GM12873 (cell line): ENCODE data around the gene MTA1.

Source experiments
- CTCF ChIP-seq: IDR thresholded peaks from 2 replicates; pipeline ENCODE4 v1.5.1; 2012; ENCODE audit warnings: low read depth, mild to moderate bottlenecking, moderate library complexity, low read length, control low read depth; ENCODE audit not compliant: insufficient read depth; ENCODE audit errors: missing control alignments

The MTA1 gene

GRCh38 chr14:105491366-105491973 lies 71.8 kb downstream of the MTA1 start:
- no peak for TF ChIP-seq CTCF

GRCh38 chr14:105492031-105492970 lies 72.7 kb downstream of the MTA1 start:
- no peak for TF ChIP-seq CTCF

- TF ChIP-seq CTCF, result no peak
Measured at GRCh38 chr14:105492971-105493871, 73.6 kb downstream of the MTA1 start.

- no peak for TF ChIP-seq CTCF
Measured at GRCh38 chr14:105493921-105494605, 74.4 kb downstream of the MTA1 start.

- no peak for TF ChIP-seq CTCF
Measured at GRCh38 chr14:105494606-105494929, 74.9 kb downstream of the MTA1 start.

- no peak for TF ChIP-seq CTCF
Measured at GRCh38 chr14:105495101-105495989, 75.7 kb downstream of the MTA1 start.
